Activated CD8-positive, alpha-beta memory T cell treated with anti-CD3 and anti-CD28 coated beads, Interleukin-2, amount 50 U/mL, for 48 hours (primary cell): ENCODE data around the gene TYW1B.
"Not testable (repeated sequence)": the region's sequence is repeated elsewhere in the genome, so short reads cannot be mapped to it uniquely, and the experiment has no call there.

ENCODE experiments used
- DNase-seq: peaks from one replicate; pipeline ENCODE4 v3.0.0-alpha.2; 2020

TYW1B gene

GRCh38 chr7:72546586-72547237, 281.3 kb downstream of the TYW1B start:
- not testable (repeated sequence) for DNase-seq

GRCh38 chr7:72544531-72544930, 283.5 kb downstream of the TYW1B start:
- DNase-seq: not testable (repeated sequence)

- DNase-seq: no peak
These were observed 287.1 kb downstream of the TYW1B start for GRCh38 chr7:72540923-72541322.

- no peak for DNase-seq
These were observed 287.8 kb downstream of the TYW1B start for GRCh38 chr7:72540106-72540611.

GRCh38 chr7:72539702-72540101, 288.3 kb downstream of the TYW1B start:
- no peak for DNase-seq

- DNase-seq: no peak
These were observed 289.1 kb downstream of the TYW1B start for GRCh38 chr7:72538856-72539255.

GRCh38 chr7:72538147-72538546, 289.9 kb downstream of the TYW1B start:
- no peak for DNase-seq

- not testable (repeated sequence) for DNase-seq
These were observed 292.0 kb downstream of the TYW1B start for GRCh38 chr7:72536038-72536437.

- not testable (repeated sequence) for DNase-seq
These were observed 297.0 kb downstream of the TYW1B start for GRCh38 chr7:72531048-72531447.
